ENCODE measurements around the gene ATP6V1C2. TPM values are rescaled to one million over a fixed set of nuclear protein-coding genes. Genes with fewer than 3 reads are reported as not detected.

Gene ATP6V1C2
- total RNA-seq, 1 donor from 2014 or later = 0.26 TPM

DNA sequence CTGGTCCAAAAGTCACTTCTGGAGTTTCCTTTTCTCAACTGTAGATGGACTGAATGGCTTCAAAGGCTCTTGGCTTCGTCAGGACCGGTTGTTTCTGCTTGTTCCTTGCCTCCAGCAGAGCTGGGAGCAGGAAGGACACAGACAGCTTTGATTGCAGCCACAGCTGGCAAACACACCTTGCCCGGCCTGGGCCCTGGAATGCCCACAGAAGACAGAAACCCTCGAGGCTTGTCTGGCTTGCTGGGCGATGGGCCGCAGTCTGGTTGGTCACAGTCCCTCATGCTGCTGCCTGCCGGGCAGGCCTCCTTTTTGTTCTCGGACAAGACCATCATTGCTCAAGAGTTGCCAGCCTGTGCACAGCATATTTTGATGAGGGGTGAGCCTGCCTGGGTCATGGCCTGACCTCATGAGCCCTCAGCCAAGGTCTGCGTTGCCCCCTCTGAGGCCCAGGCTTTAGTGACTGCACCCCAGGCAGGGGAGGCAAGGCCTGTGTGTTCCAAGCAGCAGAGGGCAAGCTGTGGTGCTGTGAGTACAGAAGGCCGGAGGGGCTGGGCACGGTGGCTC, 37.8 kb downstream of the ATP6V1C2 start:
- Histone ChIP-seq H3K27me3 (ENCODE audit: control insufficient read depth, insufficient read depth, low read length) (no peaks in the 10 kb centered on the region), H3K4me3 (ENCODE audit: low read depth, low read length) (no peak overlapping the region), H3K36me3 (ENCODE audit: control insufficient read depth, insufficient read depth, low read length) (no peaks in the 10 kb centered on the region)
- no peak for DNase-seq (ENCODE audit: low read depth)
- FAIRE-seq = no peak
- TF ChIP-seq, protein P1, sequence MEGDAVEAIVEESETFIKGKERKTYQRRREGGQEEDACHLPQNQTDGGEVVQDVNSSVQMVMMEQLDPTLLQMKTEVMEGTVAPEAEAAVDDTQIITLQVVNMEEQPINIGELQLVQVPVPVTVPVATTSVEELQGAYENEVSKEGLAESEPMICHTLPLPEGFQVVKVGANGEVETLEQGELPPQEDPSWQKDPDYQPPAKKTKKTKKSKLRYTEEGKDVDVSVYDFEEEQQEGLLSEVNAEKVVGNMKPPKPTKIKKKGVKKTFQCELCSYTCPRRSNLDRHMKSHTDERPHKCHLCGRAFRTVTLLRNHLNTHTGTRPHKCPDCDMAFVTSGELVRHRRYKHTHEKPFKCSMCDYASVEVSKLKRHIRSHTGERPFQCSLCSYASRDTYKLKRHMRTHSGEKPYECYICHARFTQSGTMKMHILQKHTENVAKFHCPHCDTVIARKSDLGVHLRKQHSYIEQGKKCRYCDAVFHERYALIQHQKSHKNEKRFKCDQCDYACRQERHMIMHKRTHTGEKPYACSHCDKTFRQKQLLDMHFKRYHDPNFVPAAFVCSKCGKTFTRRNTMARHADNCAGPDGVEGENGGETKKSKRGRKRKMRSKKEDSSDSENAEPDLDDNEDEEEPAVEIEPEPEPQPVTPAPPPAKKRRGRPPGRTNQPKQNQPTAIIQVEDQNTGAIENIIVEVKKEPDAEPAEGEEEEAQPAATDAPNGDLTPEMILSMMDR (IDR thresholded peaks at IDR 0.05; ENCODE audit: insufficient read depth, low read length, severe bottlenecking) = no peak

GRCh38 chr2:10760794-10761504, 39.5 kb downstream of the ATP6V1C2 start:
- no peaks in the 10 kb centered on the region for H3K36me3 ChIP-seq (ENCODE audit: control insufficient read depth, insufficient read depth, low read length)
- FAIRE-seq (no peak), DNase-seq (ENCODE audit: low read depth) (no peak)
- TF ChIP-seq, protein P1 (IDR thresholded peaks at IDR 0.05; ENCODE audit: insufficient read depth, low read length, severe bottlenecking) = no peak
- no peak overlapping the region for H3K4me3 ChIP-seq (ENCODE audit: low read depth, low read length)
- no peaks in the 10 kb centered on the region for H3K27me3 ChIP-seq (ENCODE audit: control insufficient read depth, insufficient read depth, low read length)

DNA sequence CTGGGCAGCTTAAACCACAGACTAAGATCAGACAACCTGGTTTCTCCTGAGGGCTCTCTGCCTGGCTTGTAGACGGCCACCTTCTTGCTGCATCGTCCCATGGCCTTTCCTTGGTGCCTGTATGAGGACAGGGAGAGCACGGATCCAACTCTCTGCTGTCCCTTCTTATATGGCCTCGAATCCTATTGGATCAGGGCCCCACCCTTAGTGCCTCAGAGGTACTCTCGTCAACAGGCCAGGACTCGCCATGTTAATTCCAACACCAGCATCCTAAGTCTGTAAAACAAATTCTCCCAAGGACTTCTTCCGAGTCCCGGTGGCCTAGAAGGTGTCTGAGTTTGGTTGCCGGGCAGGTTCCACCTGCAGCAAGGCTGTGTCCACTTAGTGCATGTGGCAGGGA, 40.2 kb downstream of the ATP6V1C2 start:
- no peak for FAIRE-seq
- H3K36me3 ChIP-seq (ENCODE audit: control insufficient read depth, insufficient read depth, low read length) = no peaks in the 10 kb centered on the region
- H3K27me3 ChIP-seq (ENCODE audit: control insufficient read depth, insufficient read depth, low read length) = no peaks in the 10 kb centered on the region
- DNase-seq (ENCODE audit: low read depth) = no peak
- TF ChIP-seq, protein P1 (IDR thresholded peaks at IDR 0.05; ENCODE audit: insufficient read depth, low read length, severe bottlenecking) = no peak
- no peak overlapping the region for H3K4me3 ChIP-seq (ENCODE audit: low read depth, low read length)

DNA sequence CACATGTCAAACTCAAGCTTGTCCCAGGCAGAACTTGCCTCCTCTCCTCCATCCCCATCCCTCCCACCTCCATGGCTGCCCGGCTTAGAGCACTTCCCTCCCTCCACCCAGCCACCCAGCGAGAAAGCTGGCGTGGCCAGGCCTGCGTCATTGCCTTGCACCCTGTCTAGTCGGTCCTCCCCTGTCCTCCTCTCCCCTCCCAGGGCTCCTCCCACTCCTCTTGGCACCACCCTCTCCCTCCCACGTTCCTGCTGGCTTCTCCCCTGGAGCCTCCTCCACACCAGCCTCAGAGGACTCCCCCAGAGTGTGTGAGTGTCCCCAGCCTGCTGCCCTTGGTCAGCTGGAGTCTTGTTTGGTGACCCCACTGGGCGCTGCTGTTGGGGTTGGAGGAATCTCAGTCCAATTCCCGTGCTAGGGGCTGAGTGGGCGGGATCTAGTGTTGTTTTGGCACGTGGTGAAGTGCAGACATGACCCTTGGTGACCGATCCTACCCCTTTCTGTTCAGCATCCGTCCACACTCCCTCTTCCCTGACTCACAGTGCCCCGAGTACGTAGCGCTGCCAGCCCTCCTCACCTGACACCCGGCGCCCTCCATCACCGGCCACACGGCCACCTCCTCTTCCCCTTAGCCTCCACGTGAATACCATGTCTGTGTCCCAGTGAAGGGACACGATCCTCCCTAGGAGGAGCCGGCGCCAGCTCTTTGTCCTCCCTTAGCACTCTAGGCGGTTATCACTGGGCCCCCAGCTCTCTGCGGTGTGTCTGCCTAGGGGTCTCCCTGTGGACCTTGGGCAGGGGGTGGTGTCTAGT, 41.4 kb downstream of the ATP6V1C2 start:
- FAIRE-seq = no peak
- Histone ChIP-seq H3K27me3 (ENCODE audit: control insufficient read depth, insufficient read depth, low read length) (no peaks in the 10 kb centered on the region), H3K36me3 (ENCODE audit: control insufficient read depth, insufficient read depth, low read length) (no peaks in the 10 kb centered on the region), H3K4me3 (ENCODE audit: low read depth, low read length) (no peak overlapping the region)
- TF ChIP-seq, protein P1 (IDR thresholded peaks at IDR 0.05; ENCODE audit: insufficient read depth, low read length, severe bottlenecking) = no peak
- no peak for DNase-seq (ENCODE audit: low read depth)

DNA sequence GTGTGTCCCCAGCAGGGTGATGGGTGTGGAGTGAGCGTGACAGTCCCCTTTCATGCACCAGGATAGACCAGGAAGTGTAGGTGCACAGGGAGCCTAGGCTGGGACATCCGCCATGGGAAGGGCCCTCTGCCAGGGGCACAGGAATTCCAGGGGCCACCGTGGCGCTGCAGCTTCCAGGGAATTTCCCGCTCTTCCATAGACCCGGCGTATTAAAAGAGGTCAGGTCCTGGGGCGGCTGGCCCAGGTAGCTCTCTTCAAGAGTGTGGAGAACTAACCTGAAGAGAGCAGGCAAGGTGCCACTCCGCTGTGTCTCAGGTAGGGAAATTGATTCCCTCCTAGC, 42.0 kb downstream of the ATP6V1C2 start:
- Histone ChIP-seq H3K4me3 (ENCODE audit: low read depth, low read length) (no peak overlapping the region), H3K36me3 (ENCODE audit: control insufficient read depth, insufficient read depth, low read length) (no peaks in the 10 kb centered on the region), H3K27me3 (ENCODE audit: control insufficient read depth, insufficient read depth, low read length) (no peaks in the 10 kb centered on the region)
- DNase-seq (ENCODE audit: low read depth) (no peak), FAIRE-seq (no peak)
- TF ChIP-seq, protein P1 (IDR thresholded peaks at IDR 0.05; ENCODE audit: insufficient read depth, low read length, severe bottlenecking) = no peak

All from bronchial epithelial cell (primary cell).